HG03571 (cell line): ENCODE measurements around the gene EEFSEC.
"Not testable (repeated sequence)": the region's sequence is repeated elsewhere in the genome, so short reads cannot be mapped to it uniquely, and the experiment has no call there.

Source experiments
- ATAC-seq: cut with Tn5 transposase; IDR thresholded peaks from one replicate; pipeline ENCODE4 v1.9.1; 2021; ENCODE audit not compliant: unreplicated experiment

EEFSEC gene

DNA sequence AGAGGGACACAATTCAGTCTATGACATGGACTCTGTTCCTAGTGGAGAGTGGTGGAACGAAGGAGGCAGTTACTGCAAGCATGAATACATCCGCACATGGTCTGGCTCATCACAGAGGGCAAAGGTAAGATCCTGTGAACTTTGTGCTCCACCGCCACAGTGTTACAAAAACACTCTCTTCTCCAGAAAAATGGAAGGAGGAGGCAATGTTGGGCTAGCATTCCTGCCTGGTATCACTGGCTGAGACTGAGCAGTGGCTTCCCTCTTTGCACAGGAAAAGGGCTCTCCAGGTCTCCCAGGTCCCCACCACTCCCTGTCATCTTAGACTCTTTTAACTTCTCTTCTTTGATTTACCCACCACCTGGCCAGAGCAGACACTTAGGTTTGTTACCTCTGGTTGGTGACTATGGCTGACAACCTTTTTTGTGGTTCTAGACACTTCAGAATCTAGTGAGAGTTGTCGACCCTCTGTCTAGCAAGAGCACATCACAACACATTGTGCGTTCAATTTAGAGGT is 1.5 kb upstream of the EEFSEC start:
- no peak for ATAC-seq

- ATAC-seq: no peak
These were observed 694 bp upstream of the EEFSEC start for GRCh38 chr3:128152419-128153155.

DNA sequence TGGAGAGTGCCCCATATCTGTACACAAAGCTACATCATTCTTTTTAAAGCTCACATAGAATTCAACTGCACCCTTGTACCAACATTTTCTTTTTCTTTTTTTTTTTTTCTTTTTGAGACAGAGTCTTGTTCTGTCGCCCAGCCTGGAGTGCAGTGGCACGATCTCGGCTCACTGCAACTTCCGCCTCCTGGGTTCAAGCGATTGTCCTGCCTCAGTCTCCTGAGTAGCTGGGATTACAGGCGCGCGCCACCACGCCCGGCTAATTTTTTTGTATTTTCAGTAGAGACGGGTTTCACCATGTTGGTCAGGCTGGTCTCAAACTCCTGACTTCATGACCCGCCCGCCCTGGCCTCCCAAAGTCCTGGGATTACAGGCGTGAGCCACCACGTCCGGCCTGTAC is 1.1 kb downstream of the EEFSEC start:
- not testable (repeated sequence) for ATAC-seq

DNA sequence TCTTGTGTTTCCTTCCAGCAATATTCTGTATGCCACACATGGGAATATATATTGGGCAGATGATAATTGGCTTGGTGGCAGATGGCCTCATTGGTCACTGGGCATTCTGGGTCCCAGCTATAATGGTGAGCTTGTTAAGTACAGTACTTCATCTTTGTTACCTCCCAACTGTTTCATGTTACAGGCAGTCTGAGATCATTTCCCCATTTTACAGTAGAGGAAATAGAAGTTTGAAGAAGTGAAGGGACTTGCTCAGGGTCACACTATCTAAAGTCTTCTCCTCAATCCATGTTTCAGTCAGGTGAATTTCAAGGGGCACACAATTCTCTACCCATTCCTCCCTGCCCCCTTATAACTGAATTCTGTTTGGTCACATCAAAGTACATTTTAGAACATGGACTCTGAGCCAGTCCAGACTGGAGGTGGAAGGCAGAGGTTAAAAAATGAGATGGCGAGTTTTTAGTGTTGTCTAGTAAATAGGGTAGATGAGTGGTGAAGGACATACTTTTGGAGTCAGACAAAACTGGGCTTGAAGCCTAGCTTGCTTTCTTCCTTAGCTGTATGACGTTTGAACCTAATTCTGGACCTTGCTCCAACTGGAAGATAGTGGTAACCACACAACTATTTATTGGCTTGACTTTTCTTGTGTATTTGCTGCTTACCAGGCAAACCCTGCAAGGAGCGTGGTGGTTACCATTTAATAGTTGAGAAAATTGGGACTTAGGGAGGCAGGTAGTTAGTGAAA is 2.5 kb downstream of the EEFSEC start:
- no peak for ATAC-seq

- no peak for ATAC-seq
These were observed 7.4 kb downstream of the EEFSEC start for GRCh38 chr3:128160661-128161060.

DNA sequence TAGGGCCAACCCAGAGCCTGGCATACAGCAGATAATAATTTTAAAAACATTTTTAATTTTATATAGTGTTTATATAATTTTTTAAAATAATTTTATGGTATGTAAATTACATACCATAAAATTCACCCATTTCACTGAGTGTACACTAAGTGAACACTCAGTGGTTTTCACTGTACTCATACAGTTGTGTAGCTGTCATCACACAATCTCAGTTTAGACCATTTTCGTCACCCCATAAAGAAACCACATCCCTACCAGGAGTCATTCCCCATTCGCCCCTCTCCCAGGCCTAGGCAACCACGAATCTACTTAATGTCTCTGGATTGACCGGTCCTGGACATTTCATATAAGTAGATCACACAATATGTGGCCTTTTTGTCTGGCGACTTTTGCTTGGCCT is 10.2 kb downstream of the EEFSEC start:
- ATAC-seq: no peak

GRCh38 chr3:128166971-128167453 is 13.7 kb downstream of the EEFSEC start:
- no peak for ATAC-seq

- ATAC-seq: no peak
These were observed 14.3 kb downstream of the EEFSEC start for GRCh38 chr3:128167646-128167972.

DNA sequence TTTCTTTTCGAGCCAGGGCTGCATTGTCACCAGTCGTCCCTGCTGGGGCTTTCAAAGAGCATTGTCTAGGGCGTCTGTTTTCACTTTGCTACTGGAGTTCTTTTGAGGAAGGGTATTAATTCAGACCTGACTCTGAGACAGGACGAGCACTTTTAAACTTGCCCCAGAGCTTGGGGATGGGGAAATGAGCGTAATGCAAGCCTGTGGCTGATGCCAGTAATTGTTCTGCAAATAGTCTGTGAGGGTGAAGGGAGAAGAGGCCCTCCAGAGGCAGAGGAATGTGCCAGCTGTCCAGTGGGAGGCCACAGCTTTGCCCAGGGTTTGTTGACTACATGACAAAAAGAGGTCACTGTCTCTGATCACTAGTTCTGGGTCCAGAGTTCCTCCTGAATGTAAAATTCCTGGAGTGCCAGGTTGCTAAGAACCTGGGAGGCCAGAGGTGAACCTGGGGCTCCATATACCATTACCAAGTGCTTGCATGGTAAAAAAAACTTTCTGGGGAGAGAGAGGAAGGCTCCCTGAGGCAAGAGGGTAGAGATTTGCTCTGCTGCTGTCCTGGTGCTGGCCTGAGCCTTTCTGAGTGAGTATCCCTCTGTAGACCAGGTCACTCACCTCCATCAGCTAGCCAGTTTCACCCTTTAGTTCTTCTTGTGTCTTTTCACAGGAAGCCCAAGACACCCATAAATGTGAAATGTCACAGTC is 14.8 kb downstream of the EEFSEC start:
- ATAC-seq: no peak

DNA sequence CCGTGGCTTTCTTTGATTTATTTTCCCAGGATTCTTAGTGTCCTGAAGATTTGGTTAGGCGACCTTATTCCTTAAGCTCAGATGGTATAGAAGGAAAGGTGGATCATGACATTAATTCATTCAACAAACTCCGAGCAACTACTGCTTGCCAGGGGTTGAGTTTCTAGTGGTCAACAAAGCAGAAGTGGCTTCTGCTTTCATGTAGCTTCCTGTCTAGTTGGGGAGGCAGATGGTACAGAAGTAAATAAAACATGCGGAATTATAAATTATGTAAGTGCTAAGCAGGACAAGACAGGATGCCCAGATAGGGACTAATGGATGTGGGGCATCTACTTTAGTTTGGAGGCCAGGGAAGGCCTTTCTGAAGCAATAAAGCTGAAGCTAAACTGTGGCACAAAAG is 15.6 kb downstream of the EEFSEC start:
- no peak for ATAC-seq

GRCh38 chr3:128170866-128171516 is 17.7 kb downstream of the EEFSEC start:
- no peak for ATAC-seq

DNA sequence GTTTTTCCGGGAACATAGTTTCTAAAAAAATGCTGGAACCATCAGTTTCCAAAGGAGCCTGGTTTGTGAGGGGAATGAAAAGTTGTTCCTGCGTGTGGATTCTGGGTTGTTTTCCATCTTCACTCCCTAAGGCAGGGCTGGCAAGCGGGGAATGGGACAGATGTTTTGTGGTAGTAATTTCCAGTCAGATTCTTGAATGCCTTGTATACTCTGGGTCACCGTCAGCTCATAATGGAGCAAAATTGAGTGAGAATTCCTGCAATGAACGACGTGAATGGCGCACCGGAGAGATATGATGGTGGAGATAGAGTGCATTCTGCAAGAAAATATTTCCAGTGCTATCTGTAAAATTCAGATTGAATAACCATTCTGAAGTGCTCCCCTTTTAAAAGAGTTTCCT is 19.9 kb downstream of the EEFSEC start:
- no peak for ATAC-seq

- no peak for ATAC-seq
These were observed 20.6 kb downstream of the EEFSEC start for GRCh38 chr3:128173849-128174248.

GRCh38 chr3:128174675-128175590 is 21.7 kb downstream of the EEFSEC start:
- no peak for ATAC-seq

GRCh38 chr3:128175768-128176167 is 22.5 kb downstream of the EEFSEC start:
- no peak for ATAC-seq

DNA sequence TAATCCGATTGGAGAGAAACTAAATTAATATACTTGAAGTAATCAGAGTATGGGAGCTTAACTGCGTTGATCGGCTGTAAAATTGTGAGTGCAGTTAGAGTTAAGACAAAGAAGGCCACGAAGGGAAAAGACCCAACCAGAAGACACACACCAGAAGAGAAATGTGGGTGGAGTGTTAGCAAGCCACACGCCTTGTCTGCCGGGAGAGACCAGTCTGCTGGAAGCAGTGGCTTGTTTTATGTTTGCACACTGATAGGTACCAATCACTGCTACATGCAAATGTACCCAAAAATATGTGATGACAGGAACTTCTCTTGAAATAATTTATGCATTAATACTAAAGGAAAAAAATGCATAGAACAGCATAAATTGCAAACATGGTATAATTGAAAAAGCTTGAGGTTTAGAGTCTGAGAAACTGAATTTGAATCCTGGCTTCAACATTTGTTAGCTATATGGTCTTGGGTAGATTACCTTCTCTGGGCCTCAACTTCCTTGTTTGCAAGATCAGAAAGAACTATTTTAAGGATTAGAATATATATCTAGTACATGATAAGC is 23.1 kb downstream of the EEFSEC start:
- no peak for ATAC-seq

- no peak for ATAC-seq
These were observed 24.6 kb downstream of the EEFSEC start for GRCh38 chr3:128177865-128178264.

- ATAC-seq: no peak
These were observed 25.7 kb downstream of the EEFSEC start for GRCh38 chr3:128178782-128179483.

DNA sequence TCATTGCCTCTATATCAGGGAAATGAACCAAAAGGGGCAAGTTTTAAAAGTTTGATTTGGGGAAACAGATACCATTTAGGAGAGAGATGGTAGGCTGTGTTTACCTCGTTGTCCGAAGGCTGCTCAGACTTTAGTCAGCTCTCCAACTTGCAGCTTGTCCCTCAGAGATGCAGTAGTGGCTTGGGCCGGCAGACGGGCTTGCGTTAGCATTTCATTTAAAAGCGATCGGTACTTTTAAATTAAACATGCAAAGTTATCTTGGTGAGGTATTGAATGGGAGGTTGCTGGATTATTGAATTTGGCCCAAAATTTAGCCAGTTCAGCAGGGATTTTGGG is 26.2 kb downstream of the EEFSEC start:
- ATAC-seq: no peak
